ENCODE measurements around the gene RANBP10.

DNA sequence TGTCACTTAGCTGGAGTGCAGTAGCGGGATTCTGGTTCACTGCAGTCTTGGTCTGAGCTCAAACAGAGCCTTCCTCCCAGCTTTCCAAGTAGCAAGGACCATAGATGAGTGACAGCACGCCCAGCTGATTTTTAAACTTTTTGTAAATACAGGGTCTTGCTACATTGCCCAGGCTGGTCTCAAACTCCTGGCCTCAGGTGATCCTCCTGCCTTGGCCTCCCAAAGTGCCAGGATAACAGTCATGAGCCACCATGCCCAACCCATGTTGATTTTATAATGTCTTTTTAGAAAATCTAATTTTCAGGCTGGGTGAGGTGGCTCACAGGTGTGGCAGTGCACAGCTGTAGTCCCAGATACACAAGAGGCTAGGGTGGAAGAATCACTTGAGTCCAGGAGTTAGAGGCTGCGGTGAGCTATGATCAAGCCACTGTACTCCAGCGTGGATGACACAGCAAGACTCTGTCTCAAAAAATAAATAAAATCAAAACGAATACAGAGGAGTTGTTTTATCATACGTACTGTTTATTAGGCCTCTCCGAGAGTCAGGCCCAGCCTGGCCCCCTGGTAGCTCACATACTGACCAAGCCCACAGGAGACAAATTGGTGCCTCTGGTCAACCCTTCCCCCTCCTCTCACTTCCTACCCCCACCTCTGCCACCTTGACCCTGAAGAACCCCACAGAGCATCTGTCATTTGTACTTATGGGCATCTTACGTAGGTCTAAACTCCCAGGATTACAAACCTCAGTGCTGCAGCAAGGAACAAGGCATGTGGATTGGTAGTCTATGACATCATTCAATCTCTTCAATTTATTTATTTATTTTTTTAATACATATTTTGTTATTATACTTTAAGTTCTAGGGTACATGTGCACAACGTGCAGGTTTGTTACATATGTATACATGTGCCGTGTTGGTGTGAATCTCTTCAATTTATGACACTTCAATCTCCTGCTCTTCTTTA, 126.1 kb downstream of the RANBP10 start:
- TF ChIP-seq GTF2B (IDR thresholded peaks at IDR 0.05; ENCODE audit: extremely low read depth, insufficient read length) (no peak), NFRKB (IDR thresholded peaks at IDR 0.05; ENCODE audit: low read depth) (no peak), HDAC1 (IDR thresholded peaks at IDR 0.05) (no peak), TEAD2 (tag; IDR thresholded peaks at IDR 0.05) (no peak), ZNF518B (CRISPR knock-in tag; IDR thresholded peaks at IDR 0.05) (no peak), MCM3 (IDR thresholded peaks at IDR 0.05) (no peak), ZBTB33 (CRISPR knock-in tag; IDR thresholded peaks at IDR 0.05) (no peak), SETDB1 (IDR thresholded peaks at IDR 0.05; ENCODE audit: low read length) (no peak), RCOR1 (IDR thresholded peaks at IDR 0.05; ENCODE audit: borderline replicate concordance in 1 of 2, low read depth in 2 of 2, low read length in 2 of 2) (no peak), CCAR2 (IDR thresholded peaks at IDR 0.05; ENCODE audit: low read depth, low read length) (no peak), ZNF398 (CRISPR knock-in tag; IDR thresholded peaks at IDR 0.05) (no peak)
- TF ChIP-seq, protein P1, sequence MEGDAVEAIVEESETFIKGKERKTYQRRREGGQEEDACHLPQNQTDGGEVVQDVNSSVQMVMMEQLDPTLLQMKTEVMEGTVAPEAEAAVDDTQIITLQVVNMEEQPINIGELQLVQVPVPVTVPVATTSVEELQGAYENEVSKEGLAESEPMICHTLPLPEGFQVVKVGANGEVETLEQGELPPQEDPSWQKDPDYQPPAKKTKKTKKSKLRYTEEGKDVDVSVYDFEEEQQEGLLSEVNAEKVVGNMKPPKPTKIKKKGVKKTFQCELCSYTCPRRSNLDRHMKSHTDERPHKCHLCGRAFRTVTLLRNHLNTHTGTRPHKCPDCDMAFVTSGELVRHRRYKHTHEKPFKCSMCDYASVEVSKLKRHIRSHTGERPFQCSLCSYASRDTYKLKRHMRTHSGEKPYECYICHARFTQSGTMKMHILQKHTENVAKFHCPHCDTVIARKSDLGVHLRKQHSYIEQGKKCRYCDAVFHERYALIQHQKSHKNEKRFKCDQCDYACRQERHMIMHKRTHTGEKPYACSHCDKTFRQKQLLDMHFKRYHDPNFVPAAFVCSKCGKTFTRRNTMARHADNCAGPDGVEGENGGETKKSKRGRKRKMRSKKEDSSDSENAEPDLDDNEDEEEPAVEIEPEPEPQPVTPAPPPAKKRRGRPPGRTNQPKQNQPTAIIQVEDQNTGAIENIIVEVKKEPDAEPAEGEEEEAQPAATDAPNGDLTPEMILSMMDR (IDR thresholded peaks at IDR 0.05 in 2 of 3, conservative IDR thresholded peaks at IDR 0.05 in 1 of 3; ENCODE audit: insufficient read depth in 2 of 3, low read depth in 1 of 3, low read length in 3 of 3): no peak
